Stimulated activated CD8-positive, alpha-beta memory T cell treated with anti-CD3 and anti-CD28 coated beads, Interleukin-7, amount 100 ng/mL, for 1 hour (primary cell): Measurements from ENCODE around the gene MICA.
A peak's percentile ranks its signal among the peaks of the same experiment; 100 is the strongest.
"Not testable (repeated sequence)": the region's sequence is repeated elsewhere in the genome, so short reads cannot be mapped to it uniquely, and the experiment has no call there.

Source experiments
- DNase-seq, 2 donors: peaks; one replicate each; pipeline ENCODE4 v3.0.0-alpha.2; 2020; ENCODE audit warnings: low read depth in 2 of 2

MICA gene

GRCh38 chr6:31403283-31404060, at the start of gene MICA:
TSS of gene MICA (plus strand) at chr6:31403595. CDS start at chr6:31403633, 38 bp downstream.
- DNase-seq: peak; percentile 48 to 49

- no peak for DNase-seq
Measured at GRCh38 chr6:31354158-31354863, 49.1 kb upstream of the MICA start.

DNA sequence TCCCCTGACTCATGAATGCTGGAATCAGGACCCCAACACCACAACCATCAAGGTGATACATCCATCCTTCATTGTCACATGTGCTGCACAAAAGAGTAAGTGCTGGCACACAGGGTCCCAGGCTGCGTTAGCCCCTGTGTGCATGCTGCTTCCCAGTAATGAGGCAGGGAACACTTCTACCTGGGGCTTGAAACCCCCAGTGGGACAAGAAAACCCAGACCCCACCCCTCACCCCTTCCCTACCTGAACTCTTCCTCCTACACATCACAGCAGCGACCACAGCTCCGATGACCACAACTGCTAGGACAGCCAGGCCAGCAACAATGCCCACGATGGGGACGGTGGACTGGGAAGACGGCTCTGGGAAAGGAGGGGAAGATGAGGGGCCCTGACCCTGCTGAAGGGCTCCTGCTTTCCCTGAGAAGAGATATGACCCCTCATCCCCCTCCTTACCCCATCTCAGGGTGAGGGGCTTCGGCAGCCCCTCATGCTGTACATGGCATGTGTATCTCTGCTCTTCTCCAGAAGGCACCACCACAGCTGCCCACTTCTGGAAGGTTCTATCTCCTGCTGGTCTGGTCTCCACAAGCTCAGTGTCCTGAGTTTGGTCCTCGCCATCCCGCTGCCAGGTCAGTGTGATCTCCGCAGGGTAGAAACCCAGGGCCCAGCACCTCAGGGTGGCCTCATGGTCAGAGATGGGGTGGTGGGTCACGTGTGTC, 48.4 kb upstream of the MICA start:
- no peak for DNase-seq

DNA sequence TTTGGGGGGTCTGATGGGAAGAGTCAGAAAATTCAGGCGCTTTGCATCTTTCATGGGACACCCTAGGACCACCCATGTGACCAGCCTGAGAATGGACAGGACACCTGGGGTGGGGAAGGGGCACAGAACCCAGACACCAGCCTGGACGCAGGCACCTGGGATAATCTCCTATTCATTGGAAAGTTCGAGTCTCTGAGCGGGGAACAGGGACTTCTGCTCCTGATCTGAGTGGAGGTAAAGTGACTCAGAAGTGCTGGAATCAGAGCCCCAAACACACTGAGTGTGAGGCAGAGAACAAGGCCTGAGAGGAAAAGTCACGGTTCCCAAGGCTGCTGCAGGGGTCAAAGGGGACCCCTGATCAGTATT, 47.8 kb upstream of the MICA start:
- DNase-seq: no peak

DNA sequence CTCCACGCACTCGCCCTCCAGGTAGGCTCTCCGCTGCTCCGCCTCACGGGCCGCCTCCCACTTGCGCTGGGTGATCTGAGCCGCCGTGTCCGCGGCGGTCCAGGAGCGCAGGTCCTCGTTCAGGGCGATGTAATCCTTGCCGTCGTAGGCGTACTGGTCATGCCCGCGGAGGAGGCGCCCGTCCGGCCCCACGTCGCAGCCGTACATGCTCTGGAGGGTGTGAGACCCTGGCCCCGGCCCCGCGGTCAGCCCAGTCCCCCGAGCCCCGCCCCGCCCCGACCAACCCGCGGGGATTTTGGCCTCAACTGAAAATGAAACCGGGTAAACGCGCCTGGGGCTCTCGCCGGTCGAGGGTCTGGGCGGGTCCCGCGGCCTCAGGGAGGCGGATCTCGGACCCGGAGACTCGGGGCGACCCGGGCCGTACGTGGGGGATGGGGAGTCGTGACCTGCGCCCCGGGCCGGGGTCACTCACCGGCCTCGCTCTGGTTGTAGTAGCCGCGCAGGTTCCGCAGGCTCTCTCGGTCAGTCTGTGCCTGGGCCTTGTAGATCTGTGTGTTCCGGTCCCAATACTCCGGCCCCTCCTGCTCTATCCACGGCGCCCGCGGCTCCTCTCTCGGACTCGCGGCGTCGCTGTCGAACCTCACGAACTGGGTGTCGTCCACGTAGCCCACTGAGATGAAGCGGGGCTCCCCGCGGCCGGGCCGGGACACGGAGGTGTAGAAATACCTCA, 47.0 kb upstream of the MICA start:
- no peak for DNase-seq

DNA sequence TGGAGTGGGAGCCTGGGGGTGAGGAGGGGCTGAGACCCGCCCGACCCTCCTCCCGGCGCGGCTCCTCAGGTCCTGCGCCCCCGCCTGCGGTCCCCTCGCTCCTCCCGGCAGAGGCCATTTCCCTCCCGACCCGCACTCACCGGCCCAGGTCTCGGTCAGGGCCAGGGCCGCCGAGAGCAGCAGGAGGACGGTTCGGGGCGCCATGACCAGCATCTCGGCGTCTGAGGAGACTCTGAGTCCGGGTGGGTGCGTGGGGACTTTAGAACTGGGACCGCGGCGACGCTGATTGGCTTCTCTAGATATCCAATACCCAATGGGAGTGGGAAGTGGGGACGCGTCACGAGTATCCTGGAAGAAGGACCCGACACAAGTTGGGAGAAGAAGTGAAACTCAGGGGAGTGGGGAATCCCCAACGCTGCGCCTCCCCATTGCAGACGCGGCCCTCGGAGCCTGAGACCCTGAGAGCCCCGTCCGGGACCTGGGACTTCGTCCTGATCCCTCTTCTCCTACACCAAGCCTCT, 46.4 kb upstream of the MICA start, which contains the start of gene HLA-B:
Gene HLA-B (minus strand): TSS at position 234 of the 521 bp plus-strand sequence. CDS start 21 bp downstream, at position 213.
- DNase-seq: peak; percentile 46 to 55

DNA sequence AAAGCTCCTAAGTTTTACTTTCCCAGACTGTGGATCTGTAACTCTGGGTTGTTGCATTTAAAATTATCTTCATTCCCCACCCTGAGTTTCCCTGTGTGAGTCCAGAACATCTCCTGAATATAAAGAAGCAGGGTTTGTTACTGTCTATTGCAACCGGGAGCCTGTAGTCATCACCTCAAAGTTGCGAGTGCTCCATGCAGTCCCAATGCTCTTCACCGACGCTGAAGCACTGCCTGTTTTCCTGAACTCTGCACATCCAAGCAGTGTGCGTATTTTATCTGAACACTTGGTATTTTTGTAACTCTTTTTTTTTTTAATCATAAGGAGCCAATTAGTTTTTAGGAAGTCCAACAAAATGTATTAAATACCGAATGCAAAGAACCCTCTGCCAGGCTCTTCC, 45.5 kb upstream of the MICA start:
- no peak for DNase-seq

DNA sequence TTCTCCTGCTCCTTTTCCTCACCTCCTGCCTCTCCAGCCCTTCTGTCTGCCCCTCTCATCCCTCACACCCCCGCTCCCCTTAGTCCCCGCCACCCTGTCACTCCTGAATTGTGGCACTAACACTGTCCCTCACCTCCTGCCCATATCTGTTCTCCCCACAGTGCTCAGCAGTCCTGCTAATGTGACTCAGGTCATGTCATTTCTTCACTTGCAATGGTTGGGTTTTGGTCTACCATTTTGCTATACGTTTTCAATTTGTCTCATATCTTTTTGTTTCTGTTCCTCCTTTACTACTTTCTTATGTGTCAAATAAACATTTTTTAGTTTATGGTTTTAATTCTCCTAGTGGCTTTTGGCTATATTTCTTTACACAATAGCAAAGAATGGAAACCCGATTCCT, 45.1 kb upstream of the MICA start:
- DNase-seq: no peak

- DNase-seq: no peak
Measured at GRCh38 chr6:31359581-31359980, 43.8 kb upstream of the MICA start.

DNA sequence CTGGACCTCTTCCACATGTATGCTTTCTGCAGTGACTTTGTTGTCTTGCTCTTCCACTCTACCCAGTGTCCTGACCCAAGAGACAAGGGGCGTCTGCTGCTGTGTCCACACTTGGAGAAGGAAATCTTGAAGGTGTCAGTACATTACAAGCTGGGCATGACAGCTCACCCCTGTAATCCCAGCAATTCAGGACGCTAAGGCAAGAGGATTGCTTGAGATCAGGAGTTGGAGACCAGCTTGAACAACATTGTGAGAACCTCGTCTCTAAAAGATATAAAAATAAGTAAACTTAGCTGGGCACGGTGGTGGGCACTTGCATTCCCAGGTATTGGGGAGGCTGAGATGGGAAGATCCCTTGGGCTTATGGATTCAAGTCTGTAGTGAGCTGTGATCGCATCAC, 40.6 kb upstream of the MICA start:
- DNase-seq: no peak

- DNase-seq: no peak
Measured at GRCh38 chr6:31363811-31364210, 39.6 kb upstream of the MICA start.

GRCh38 chr6:31365864-31366263, 37.5 kb upstream of the MICA start:
- DNase-seq: no peak

DNA sequence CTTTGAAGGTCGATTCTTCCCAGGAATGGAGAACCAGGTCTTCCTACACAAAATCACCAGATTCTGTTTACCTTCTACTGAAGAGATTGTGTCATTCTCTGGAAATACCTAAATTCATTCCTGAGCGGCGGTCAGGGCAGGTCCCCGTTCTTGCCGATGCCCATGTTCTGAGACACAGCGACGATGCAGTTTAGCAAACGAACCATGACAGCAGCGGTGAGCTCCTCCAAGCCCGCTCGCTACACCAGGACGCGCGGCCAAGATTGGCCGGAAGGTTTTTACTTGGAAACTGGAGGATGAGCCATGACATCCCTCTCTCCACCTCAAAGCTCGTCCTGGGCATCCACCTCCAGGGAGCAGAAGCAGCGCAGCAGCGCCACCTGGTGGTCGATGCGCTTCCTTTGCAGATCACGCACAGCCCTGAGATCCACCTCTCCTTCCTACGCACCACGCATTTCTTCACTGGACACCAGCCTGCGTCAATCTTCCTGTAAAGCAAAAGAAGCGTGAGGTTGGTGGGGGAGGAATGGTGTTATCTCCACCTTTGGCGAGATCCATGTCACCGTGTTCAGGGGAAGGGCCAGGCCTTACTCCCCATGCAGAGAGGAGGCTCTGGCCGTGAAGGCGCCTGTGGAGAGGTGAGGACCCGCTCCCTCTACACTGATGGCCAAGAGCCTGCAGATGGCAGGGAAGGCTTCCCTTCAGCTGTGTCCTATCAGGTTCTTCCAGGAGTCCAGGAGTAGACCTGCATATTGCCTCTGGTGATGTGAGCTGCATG, 36.5 kb upstream of the MICA start:
- peak; percentile 58 to 83 for DNase-seq

DNA sequence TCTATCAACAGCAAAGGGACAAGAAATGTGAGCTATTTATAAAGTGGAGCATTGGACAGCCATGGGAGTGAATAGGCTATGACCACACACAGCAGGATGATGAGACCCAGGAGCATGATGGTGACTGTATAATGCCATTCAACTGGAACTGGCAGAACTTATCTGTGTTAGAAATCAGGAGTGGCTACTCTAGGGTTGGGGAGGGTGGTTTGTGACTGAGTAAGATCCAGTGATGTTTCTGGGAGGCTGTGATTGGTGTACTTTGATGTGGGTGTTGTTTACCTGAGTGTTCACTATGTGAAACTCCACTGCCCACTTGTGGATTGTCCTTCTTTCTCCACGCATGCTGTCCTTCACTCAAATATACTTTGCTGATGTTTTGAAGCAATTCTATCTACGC, 34.9 kb upstream of the MICA start:
- DNase-seq: no peak

DNA sequence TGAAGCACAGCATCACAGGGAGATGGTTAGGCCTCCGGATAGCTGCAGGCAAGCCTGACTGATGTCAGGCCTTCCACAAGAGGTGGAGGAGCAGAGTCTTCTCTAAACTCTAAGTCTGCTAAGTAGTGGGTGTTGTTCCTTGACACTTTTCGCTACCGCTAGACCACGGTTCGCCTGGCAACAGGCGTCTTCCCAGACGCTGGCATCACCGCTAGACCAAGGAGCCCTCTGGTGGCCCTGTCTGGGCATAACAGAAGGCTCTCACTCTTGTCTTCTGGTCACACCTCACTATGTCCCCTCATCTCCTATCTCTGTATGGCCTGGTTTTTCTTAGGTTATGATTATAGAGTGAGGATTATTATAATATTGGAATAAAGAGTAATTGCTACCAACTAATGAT, 29.3 kb upstream of the MICA start:
- not testable (repeated sequence) for DNase-seq

GRCh38 chr6:31375699-31376098, 27.7 kb upstream of the MICA start:
- no peak for DNase-seq

- no peak for DNase-seq
Measured at GRCh38 chr6:31377029-31377428, 26.4 kb upstream of the MICA start.

GRCh38 chr6:31378062-31378720, 25.2 kb upstream of the MICA start:
- no peak for DNase-seq

GRCh38 chr6:31378721-31379103, 24.7 kb upstream of the MICA start:
- DNase-seq: no peak

DNA sequence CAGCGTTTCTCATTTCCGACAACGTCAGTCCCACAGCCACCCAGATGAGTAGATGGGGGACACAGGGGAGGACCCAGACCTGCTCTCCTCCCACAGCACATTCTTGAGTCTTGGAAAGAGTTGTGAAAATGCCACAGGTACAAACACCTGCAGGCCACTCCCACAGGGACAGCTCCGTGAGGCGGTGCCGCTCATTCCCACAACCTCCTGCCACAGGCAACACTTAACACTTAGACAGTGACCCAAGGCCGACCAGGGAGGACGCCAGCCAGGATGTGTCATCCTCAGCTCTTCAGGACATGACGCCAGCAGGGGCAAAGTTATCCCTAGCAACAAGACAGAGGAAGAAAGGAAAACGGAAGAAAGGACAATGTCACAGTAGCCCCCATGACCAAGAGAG, 23.5 kb upstream of the MICA start:
- no peak for DNase-seq
